PC-3 (cell line): ENCODE measurements around the gene TXNIP. TPM values are rescaled to one million over a fixed set of nuclear protein-coding genes. Genes with fewer than 3 reads are reported as not detected.

ENCODE experiments used
- ATAC-seq: fragments of 200-7000 bp; cut with Tn5 transposase; 2 replicates; pipeline ENCODE4 v1.9.1; 2020; ENCODE audit warnings: mild to moderate bottlenecking, moderate library complexity
- BruUV-seq: library from RNA; stranded (reverse); fragments of 400-500 nt; replicated peaks from 2 replicates; lab custom pipeline; 2021; lab: Mats Ljungman, UMichigan
- CTCF ChIA-PET: fragments of 300-600 bp; sonication (Branson Sonifier 250); formaldehyde crosslinking; loops from one replicate; lab custom pipeline; 2022; ENCODE audit warnings: antibody characterized with exemption; lab: Charles Lee
- POLR2A ChIA-PET: fragments of 300-600 bp; sonication (Branson Sonifier 250); formaldehyde crosslinking; loops from one replicate; lab custom pipeline; 2022; ENCODE audit warnings: antibody characterized with exemption; ENCODE audit not compliant: unreplicated experiment; lab: Charles Lee
- DNase-seq: peaks from one replicate; pipeline ENCODE4 v3.0.0-alpha.2; 2015
- H2AFZ ChIP-seq: fragments of 300-600 bp; sonication (generic); 2 replicates; pipeline ENCODE4 v1.6.0; 2016; ENCODE audit warnings: antibody characterized with exemption, low read length
- H3F3A ChIP-seq: fragments of 300-600 bp; sonication (generic); one replicate; pipeline ENCODE4 v1.6.0; 2017; ENCODE audit warnings: antibody characterized with exemption, low read length, control low read depth, mild to moderate bottlenecking; ENCODE audit not compliant: unreplicated experiment
- H3K27ac ChIP-seq: fragments of 300-600 bp; sonication (generic); 2 replicates; pipeline ENCODE4 v1.5.1; 2016; ENCODE audit warnings: mild to moderate bottlenecking, low read length
- H3K27me3 ChIP-seq: fragments of 300-600 bp; sonication (generic); 2 replicates; pipeline ENCODE4 v1.6.1; 2016; ENCODE audit warnings: low read length, mixed read lengths
- H3K36me3 ChIP-seq: fragments of 300-600 bp; sonication (generic); 2 replicates; pipeline ENCODE4 v1.6.1; 2016; ENCODE audit warnings: low read depth, mixed run types, low read length, mixed read lengths
- H3K4me1 ChIP-seq: fragments of 300-600 bp; sonication (generic); 2 replicates; pipeline ENCODE4 v1.5.1; 2016; ENCODE audit warnings: low read length; ENCODE audit not compliant: insufficient read depth
- H3K4me2 ChIP-seq: fragments of 300-600 bp; sonication (generic); 2 replicates; pipeline ENCODE4 v1.6.0; 2016; ENCODE audit warnings: low read length
- H3K4me3 ChIP-seq: fragments of 300-600 bp; sonication (generic); 2 replicates; pipeline ENCODE4 v1.5.1; 2016; ENCODE audit warnings: mild to moderate bottlenecking, low read length, mixed read lengths
- H3K79me2 ChIP-seq: fragments of 300-600 bp; sonication (generic); 2 replicates; pipeline ENCODE4 v1.6.1; 2017; ENCODE audit warnings: low read length, mixed read lengths
- H3K9ac ChIP-seq: fragments of 300-600 bp; sonication (generic); 2 replicates; pipeline ENCODE4 v1.6.0; 2016; ENCODE audit warnings: mild to moderate bottlenecking, low read length
- H3K9me2 ChIP-seq: fragments of 300-600 bp; sonication (generic); replicated peaks from 2 replicates; pipeline ENCODE4 v1.6.1; 2016; ENCODE audit warnings: mixed run types, low read length, mixed read lengths
- H3K9me3 ChIP-seq: fragments of 300-600 bp; sonication (generic); 2 replicates; pipeline ENCODE4 v1.6.1; 2016; ENCODE audit warnings: low read length, mixed read lengths
- H4K20me1 ChIP-seq: fragments of 300-600 bp; sonication (generic); 2 replicates; pipeline ENCODE4 v1.6.1; 2016; ENCODE audit warnings: low read length, mixed read lengths
- EZH2 ChIP-seq: fragments of 300-600 bp; sonication (generic); IDR thresholded peaks from one replicate; pipeline ENCODE4 v1.6.1; 2017; ENCODE audit warnings: antibody characterized with exemption, mild to moderate bottlenecking, low read length; ENCODE audit not compliant: unreplicated experiment
- EZH2phosphoT487 ChIP-seq: fragments of 300-600 bp; sonication (generic); IDR thresholded peaks from 2 replicates; pipeline ENCODE4 v1.6.1; 2018; ENCODE audit warnings: mild to moderate bottlenecking, antibody characterized with exemption, low read length, borderline replicate concordance
- intact Hi-C: fragments of 100-400 bp; cut with micrococcal nuclease; formaldehyde crosslinking; loops from 2 replicates; pipeline ENCODE4 v1.9.0; 2023
- total RNA-seq: library from RNA; depleted of rRNA; stranded (reverse); fragments of >200 nt; gene quantifications from 2 replicates; pipeline ENCODE4 v1.2.3, GENCODE V29; 2014
- TF ChIP-seq, protein P1 (sequence below): fragments of 300-600 bp; sonication (generic); conservative IDR thresholded peaks from 2 replicates; pipeline ENCODE4 v1.5.1; 2017; ENCODE audit warnings: antibody characterized with exemption, low read depth, mild to moderate bottlenecking, low read length

Gene TXNIP
- total RNA-seq, 1 experiment from 2014 or later, result 45.3 TPM

DNA sequence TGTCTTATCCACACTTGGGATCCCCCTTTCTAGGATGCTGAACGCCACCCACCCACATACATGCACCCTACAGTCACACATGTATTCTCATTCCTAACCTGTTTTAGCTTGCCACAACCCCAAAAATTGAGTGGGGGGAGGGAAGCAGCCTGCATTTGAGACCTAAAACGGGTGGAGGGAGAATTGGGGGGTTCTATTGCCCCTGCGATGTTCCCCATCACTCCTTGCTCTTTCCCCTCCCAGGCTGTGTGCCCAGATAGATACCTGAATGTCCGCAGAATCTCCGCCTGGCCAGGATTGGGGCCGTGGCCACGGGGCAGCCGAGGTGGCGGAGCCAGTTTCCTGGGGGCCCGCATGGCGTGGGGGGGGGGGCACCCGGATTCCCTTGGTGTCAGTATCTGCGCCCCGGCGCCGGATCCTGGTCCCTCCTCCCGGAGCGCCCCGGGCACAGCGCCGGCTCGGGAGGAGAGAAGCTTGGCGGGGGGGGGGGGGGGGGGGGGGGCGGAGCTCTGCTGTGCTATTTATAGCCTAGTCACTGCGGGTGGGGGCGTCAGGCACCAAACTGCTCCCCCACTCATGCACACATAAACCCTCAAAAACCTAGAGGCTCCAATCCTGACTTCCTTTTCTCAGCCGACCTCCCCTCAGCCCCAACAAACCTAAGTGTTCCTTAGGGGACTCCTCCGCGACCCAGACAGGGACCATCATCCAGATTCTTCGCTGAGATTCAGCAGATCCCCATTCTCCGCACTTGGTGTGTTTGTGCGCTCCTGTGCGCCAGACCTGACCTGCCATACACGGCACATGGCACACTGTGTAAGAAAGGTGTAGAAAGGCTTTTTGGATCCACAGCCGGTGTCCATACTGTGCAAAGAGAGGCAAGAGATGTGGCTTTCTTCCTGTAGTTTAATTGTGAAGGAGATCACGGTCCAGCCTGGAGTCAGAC is 33.9 kb downstream of the TXNIP start:
- DNase-seq (peak; percentile 20), ATAC-seq (no peak)
- POLR2A ChIA-PET, result interaction anchor here (0.7 kb wide), 1 partner anchor 35 kb away, joined by 5 read pairs; the partner anchor contains the start of gene RBM8A
- H3K27ac ChIP-seq, result no peak overlapping the region
- no peaks in the 10 kb centered on the region for H3K36me3 ChIP-seq
- H3K4me3 ChIP-seq, result peak overlapping the region; percentile 76
- H4K20me1 ChIP-seq, result no peaks in the 10 kb centered on the region
- peak overlapping the region; percentile 87 for H2AFZ ChIP-seq
- no peaks in the 10 kb centered on the region for H3K9me3 ChIP-seq
- intact Hi-C loops, result no loop called here
- H3K9me2 ChIP-seq, result no peaks in the 10 kb centered on the region
- peaks cover 41% of the 10 kb centered on the region for H3K4me1 ChIP-seq
- no TSS peak for BruUV-seq
- TF ChIP-seq EZH2, result no peak
- TF ChIP-seq EZH2phosphoT487, result no peak
- TF ChIP-seq, protein P1, sequence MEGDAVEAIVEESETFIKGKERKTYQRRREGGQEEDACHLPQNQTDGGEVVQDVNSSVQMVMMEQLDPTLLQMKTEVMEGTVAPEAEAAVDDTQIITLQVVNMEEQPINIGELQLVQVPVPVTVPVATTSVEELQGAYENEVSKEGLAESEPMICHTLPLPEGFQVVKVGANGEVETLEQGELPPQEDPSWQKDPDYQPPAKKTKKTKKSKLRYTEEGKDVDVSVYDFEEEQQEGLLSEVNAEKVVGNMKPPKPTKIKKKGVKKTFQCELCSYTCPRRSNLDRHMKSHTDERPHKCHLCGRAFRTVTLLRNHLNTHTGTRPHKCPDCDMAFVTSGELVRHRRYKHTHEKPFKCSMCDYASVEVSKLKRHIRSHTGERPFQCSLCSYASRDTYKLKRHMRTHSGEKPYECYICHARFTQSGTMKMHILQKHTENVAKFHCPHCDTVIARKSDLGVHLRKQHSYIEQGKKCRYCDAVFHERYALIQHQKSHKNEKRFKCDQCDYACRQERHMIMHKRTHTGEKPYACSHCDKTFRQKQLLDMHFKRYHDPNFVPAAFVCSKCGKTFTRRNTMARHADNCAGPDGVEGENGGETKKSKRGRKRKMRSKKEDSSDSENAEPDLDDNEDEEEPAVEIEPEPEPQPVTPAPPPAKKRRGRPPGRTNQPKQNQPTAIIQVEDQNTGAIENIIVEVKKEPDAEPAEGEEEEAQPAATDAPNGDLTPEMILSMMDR, result no peak
- no peaks in the 10 kb centered on the region for H3K27me3 ChIP-seq
- CTCF ChIA-PET, result interaction anchor here (0.5 to 0.7 kb wide), 3 partner anchors 16 to 83 kb away, joined by 3 to 6 read pairs (median 5); partner anchors contain the start of gene PEX11B
- H3K79me2 ChIP-seq, result no peaks in the 10 kb centered on the region
- H3F3A ChIP-seq, result no peaks in the 10 kb centered on the region
- peak overlapping the region; percentile 91 for H3K4me2 ChIP-seq
- H3K9ac ChIP-seq, result 0 out of 2 replicates have a peak overlapping the region, but pooled peaks have one; percentile 5

DNA sequence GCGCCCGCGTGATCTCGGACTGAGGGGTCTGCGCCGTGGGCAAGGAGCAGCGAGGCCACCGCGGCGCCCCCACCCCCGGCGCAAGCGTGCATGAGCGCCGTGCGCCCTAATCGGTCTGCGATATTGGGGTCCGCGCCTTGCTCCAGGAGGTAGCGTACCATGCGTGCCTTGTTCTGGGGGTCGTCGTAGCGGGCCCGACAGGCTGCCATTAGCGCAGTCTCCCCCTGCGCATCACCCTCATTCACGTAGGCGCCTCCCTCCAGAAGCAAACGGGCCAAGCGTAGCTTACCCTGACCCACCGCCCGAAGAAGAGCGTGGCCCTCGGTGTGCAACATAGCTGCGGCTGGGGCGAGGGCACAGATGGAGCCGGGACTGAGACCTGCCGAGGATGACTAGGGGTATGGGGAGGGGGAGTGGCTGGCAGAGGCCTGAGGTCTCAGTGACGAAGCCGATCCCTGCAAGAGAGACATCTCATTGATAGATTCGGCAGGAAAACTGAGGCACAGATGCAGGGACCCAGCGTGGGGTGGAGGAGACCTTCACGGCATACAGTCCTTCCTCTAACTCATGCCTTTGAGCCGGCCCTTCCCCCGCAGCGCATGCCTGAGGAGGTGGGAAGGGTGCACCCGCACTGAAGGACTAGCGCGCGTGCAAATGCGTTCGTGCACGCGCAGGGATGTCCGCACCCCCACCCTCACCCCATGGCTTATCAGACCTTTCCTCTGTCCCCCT is 34.8 kb downstream of the TXNIP start:
- peak overlapping the region; percentile 76 for H3K4me3 ChIP-seq
- POLR2A ChIA-PET, result no interaction called here

More for the DNA sequence above, 34.8 kb downstream of the TXNIP start:
- intact Hi-C loops, result no loop called here
- no peaks in the 10 kb centered on the region for H3K9me3 ChIP-seq
- peaks cover 6% of the 10 kb centered on the region; the same call in 1 of the 2 replicates for H3K79me2 ChIP-seq
- H3K27ac ChIP-seq, result no peak overlapping the region
- H3K4me1 ChIP-seq, result peaks cover 47% of the 10 kb centered on the region
- BruUV-seq, result no TSS peak
- no peaks in the 10 kb centered on the region for H3K9me2 ChIP-seq
- TF ChIP-seq, protein P1, result no peak
- TF ChIP-seq EZH2 (no peak), EZH2phosphoT487 (no peak)
- no peaks in the 10 kb centered on the region for H3K36me3 ChIP-seq
- H3K9ac ChIP-seq, result no peak overlapping the region
- H2AFZ ChIP-seq, result peak overlapping the region; percentile 83
- H3F3A ChIP-seq, result no peaks in the 10 kb centered on the region
- no peaks in the 10 kb centered on the region for H3K27me3 ChIP-seq
- CTCF ChIA-PET, result no interaction called here
- ATAC-seq (no peak), DNase-seq (peak; percentile 40)
- H4K20me1 ChIP-seq, result no peaks in the 10 kb centered on the region
- peak overlapping the region; percentile 91 for H3K4me2 ChIP-seq
